ENCODE results near the gene TRIM26.
"Not testable (repeated sequence)": the region's sequence is repeated elsewhere in the genome, so short reads cannot be mapped to it uniquely, and the experiment has no call there.

The TRIM26 gene

DNA sequence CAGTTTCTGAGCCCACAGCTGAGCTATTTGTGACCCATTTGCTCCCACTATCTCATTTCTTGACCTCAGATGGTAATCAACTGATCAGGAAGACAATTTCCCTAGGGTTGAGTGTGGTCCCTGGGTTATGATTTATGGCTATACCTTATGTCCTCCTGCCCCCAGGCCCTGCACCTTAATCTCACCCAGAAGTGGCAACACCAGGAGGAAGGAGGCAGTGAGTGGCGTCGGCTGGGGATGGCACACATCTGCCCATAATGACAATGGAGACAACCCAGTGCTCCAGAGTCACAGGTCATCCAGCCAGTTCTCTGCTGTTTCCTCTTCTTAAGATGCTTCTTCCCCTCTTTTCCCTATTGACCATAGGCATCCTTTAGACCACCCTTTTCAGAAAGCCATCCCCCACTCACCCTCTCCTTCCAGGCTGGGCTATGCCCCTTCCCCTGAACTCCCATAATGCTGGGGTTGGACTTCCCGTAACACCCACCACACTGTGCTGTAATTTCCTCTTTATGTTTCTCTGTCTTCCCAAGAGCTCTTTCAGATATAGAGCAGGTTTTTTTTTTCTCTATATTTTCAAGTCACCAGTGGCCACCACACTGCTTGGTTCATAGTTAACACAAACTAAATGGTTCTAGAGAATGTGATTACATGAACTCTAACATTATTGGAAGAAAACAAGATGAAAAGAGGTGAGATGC, 60.1 kb downstream of the TRIM26 start:
- no peak for DNase-seq

DNA sequence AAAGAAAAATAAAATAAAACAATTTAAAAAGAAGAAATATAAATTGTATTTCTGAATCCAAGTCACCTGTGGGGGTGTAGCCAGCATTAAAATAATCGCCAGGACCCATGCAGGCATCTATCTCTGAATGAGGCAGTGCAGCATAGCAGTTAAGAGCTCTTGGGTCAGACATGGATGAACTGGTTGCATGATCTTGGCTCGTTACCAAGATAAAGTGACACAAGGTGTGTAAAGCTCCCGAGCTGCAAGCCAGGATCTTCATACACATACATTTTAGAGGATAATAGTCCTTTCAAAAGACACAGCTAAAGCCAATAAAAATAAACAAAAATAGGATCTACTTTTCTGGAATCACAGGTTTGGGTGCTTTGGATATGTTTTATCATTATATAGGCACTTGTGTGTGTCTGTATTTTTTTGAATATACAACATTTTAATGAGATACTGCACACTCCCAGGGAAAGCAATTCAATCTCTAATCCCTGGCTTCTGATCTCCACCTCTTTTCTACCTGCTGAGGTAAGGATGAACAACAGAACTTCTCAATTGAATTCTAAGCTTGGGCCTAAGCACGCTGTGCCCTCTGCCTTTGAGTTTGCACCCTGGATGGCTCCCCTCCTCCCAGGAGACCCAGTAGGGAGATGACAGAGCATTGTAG, 61.1 kb downstream of the TRIM26 start:
- no peak for DNase-seq

DNA sequence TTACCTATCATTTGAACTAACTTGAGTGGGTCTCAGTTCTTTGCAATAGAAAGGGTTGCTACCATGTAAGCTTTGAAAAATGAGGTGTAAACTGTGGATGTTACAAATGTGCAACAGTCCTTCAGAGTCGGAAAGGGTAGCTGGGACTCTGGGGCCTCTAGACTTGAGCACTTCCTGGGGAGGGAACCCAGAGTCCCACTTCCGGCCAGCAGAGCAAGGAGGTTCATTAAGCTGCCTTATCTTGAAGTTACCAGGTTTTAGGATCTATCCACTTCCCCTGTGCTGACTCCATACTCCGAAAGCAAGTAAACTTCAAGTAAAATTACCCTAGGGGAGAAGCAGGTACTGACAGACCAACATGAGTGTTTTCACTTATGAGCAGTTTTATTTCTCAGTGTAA, 61.6 kb downstream of the TRIM26 start:
- DNase-seq: no peak

DNA sequence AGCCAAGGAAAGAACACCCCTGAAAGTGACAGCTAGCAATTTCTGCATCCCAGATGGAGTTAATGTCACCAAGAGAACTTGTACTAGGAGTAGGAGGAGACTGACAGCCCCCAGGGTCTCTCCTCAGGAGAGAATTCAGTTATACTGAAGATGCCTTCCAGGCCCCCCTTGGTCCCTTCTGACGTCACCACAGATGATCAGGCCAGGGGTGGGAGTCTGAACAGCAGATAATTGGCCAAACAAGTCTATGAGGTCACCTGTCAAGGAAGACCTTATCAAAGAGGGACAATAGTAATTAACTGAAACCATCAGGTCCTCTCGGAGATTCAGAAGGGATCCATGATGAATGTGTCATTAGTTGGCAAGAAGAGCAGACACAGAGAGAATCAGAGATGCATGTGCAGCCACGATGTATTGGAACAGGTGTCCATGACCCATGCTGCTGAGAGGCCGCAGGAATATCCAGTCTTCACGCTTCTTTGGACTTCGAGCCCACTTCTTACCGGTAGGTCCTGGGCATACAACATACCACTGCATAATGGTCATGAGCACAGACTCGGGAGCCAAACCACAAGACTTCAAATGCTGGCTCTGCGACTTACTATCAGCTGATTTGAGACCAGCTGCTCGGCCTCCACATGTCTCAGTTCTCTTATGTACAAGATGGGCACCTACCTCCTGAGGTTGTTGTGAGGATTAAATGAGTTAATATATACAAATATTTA, 62.4 kb downstream of the TRIM26 start:
- no peak for DNase-seq

DNA sequence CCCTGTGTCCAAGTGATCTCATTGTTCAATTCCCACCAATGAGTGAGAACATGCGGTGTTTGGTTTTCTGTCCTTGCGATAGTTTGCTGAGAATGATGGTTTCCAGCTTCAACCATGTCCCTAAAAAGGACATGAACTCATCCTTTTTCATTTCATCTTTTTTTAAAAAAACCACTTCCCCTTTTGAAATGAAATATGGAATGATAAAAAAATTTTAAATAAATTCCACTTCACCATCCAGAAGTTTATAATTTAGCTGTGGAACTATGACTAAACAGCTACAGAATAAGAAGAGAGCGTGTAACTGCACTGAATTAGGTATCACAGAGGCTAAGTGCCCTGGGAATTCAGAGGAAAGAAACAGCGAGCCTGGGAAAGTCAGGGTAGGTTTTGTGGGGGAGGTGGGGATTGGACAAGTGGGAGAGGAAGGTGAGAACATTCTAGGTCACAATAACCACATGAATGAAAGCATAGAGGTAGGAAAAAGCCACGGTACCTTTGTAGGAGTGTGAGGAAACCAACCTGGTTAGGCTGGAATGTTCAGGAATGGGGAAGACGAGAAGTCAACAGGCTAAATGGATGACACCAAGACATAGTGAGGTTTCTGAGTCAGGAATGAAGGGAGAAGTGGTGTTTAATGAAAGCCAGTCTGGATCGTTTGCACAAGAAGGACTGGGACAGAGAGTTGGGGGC, 63.2 kb downstream of the TRIM26 start:
- DNase-seq: no peak

DNA sequence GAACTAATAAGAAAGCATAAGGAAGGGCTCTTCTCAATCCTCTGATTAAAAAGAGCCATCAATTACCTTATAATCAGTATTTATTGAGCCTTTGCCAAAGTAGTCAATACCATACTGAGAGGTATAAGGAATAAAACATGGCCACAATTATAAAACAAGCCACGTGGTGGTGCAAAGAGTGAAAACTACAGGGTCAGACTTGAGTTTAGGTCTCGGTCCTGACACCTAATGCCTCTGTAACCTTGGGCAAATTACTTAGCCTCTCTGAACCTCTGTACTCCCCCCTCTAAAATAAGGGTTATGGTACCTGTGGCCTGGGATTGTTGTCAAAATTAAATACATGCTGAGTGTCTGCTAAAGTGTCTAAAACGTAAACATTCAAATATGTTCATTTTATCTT, 64.0 kb downstream of the TRIM26 start:
- DNase-seq: no peak

DNA sequence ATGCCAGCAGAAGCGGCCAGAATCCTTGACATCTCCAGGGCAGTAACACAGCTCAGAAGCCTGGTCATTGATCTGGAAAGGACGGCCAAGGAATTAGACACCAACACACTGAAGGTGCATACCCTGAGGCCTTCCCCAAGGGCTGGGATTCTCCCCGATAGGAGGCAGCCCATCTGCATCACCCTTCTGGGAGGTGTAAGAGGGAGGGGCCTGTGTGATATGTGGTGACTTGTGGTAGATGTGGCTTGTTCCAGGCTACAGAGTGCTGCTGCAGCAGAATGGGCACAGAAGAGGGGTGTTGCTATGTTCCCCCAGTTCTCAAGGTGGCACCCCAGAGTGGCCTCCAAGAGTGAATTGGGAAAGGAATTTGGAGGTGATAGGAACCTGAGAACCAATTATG, 66.1 kb downstream of the TRIM26 start:
- DNase-seq: no peak

DNA sequence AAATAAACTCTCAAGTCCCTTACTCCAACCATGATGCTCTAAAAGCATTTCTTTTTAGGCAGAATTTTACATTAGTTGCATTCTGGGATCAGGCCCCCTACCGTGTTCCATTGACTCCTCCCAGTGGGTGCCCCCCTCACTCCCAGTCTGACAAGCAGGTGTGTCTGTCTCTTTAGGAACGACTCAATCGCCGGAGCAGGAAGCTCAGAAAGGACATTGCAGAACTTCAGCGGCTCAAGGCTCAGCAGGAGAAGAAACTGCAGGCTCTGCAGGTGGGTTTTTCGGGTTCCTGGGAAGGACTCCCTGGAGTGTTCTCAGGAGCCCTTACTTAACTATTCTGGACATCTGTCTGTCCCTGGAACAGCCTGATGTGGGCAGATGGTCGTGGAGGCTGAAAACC, 67.4 kb downstream of the TRIM26 start:
- no peak for DNase-seq

DNA sequence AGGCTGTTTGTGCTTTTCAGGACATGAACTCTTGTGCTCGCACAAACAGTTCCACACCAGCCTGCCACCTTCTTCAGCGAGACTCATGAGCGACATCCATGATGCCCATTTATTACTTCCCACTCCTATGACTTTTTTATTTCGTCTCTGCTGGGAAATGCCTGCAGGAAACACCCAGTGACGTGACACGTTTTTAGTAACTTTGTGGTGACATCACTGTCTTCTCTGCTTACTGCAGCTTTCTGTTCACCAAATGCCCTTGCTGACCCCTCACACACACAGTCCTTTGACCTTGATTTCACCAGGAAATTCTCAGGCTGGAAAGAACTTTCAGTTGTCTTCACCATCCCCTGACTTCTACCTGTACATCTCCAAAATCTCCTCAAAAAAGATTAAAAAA, 68.4 kb downstream of the TRIM26 start:
- no peak for DNase-seq

DNA sequence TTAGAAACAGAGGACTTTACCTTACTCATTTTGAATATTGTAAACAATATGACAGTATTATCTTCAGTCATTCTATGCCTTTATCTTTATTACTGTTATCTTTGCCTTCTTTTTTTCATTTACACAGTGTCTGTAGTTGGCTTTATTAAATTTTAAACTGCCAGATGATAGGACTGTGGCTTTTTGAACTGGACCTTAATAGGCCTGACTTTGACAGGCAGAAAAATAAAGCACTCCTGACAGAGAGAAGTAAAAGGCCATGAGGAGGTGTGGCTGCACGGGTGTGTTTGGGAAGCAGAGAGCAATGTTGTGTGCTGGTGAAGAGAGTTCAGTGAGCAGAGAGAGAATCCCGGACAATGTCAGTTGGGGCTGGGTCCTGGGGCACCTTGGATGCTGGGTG, 69.4 kb downstream of the TRIM26 start:
- no peak for DNase-seq

DNA sequence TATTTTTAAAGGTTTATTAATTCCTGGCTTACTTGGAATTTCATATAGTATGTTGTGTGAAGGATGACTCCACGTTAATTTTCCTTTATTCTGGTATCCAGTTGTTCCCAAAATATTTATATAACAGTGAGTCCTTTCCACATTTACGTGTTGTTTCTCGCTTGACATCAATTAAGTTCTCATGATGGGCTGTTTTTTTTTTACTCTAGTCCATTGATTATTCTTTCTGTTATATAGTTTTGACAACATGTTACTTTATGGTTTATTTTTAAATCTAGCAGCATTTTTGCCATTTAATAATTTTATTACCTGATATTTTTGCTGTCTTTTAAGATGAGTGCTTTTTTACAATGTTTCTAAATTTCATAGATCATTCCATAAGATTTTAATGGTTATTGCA, 70.5 kb downstream of the TRIM26 start:
- no peak for DNase-seq

DNA sequence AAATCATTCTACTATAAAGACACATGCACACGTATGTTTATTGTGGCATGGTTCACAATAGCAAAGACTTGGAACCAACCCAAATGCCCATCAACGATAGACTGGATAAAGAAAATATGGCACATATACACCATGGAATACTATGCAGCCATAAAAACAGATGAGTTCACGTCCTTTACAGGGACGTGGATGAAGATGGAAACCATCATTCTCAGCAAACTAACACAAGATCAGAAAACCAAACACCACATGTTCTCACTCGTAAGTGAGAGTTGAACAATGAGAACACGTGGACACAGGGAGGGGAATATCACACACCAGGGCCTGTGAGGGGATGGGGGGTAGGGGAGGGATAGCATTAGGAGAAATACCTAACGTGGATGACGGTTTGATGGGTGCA, 73.0 kb downstream of the TRIM26 start:
- not testable (repeated sequence) for DNase-seq

DNA sequence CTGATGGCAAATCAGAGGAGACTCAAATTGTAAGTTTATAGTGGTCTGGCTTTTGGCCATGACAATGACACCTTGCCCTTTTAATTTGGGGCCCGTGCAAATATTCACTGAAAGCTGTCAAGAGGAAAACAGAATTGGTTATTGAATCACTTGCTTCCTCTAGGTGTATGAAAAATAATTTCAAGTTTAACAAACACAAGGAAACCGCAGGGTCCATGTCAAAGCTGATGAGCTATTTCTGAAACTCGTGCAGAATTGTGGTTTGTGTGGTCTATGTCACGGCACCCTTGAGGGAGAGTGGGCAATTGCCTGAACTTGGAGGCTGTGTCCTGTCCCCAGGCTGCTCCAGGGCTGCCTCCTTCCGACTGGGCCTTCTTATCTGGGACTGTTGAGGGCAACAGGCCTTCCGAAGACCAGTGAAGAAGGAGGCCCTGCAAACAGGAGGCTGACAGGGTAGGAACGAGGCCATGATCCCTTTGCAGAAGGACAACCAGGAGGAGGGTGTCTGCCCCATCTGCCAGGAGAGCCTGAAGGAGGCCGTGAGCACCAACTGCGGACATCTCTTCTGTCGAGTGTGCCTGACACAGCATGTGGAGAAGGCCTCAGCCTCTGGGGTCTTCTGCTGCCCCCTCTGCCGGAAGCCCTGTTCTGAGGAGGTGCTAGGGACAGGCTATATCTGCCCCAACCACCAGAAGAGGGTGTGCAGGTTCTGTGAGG, 76.5 kb downstream of the TRIM26 start:
- DNase-seq: no peak

DNA sequence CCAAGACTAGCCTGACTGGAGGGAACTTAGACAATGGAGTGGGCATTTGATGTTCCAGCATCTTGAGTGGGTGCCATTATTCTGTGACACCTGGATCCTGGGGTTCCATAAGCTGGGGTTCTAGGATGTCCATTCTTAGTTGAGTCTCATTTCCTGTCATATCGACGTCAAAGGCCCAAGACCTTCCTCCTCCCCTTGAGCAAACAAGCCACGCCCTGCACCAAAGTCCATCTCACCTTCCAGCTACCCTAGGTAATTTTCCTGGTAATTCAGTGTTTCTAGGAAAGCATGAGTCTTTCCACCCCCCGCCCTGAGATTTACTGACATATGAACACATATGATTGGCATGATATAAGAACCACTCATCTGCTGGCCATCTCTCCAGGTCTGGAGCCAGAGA, 77.4 kb downstream of the TRIM26 start, which contains the start of gene TRIM40:
TRIM40 (plus strand) TSS at position 384 of the 400 bp plus-strand sequence. CDS start 897 bp downstream, outside the sequence.
- no peak for DNase-seq

DNA sequence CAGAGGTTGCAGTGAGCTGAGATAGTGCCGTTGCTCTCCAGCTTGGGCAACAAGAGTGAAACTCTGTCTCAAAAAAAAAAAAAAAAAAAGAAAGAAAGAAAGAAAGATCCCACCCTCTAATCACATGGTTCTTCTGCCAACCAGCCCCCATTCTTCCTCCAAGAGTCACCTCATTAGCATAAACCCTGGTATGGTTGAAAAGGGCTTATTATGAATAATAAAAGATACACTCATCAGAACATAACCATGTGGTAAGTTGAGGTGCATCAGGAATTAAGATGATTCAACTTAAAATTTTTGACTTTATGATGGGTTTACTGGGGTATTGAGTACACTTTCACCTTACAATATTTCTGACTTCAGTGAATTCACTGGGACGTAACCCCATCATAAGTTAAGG, 78.1 kb downstream of the TRIM26 start:
- no peak for DNase-seq
